SK-N-SH treated with all-trans-retinoic acid at 6 μM for 48 hours (cell line): Measurements from ENCODE around the gene CCNY.

Experiments used
- ATAC-seq: fragments of 200-7000 bp; cut with Tn5 transposase; 3 replicates; pipeline ENCODE4 v1.9.1; 2020; ENCODE audit warnings: mild to moderate bottlenecking, moderate library complexity
- ARNTL ChIP-seq: fragments of 450-650 bp; formaldehyde crosslinking; IDR thresholded peaks from 2 replicates; pipeline ENCODE4 v1.5.0; 2020; ENCODE audit warnings: low read depth, mild to moderate bottlenecking, moderate library complexity, borderline replicate concordance
- BACH2 ChIP-seq: fragments of 250-450 bp; sonication (Bioruptor Pico); IDR thresholded peaks from 2 replicates; pipeline ENCODE4 v1.9.0; 2021; ENCODE audit warnings: mild to moderate bottlenecking, borderline replicate concordance
- ESRRG ChIP-seq: fragments of 250-450 bp; sonication (Bioruptor Pico); IDR thresholded peaks from 2 replicates; pipeline ENCODE4 v1.6.1; 2021; ENCODE audit warnings: mild to moderate bottlenecking
- GLIS3 ChIP-seq: fragments of 250-450 bp; sonication (Bioruptor Pico); IDR thresholded peaks from 2 replicates; pipeline ENCODE4 v1.5.0; 2020; ENCODE audit warnings: mild to moderate bottlenecking, moderate library complexity
- ISL1 ChIP-seq: fragments of 250-450 bp; sonication (Bioruptor Pico); IDR thresholded peaks from 2 replicates; pipeline ENCODE4 v2.1.2; 2022; ENCODE audit warnings: mild to moderate bottlenecking, moderate library complexity
- PPARA ChIP-seq: fragments of 250-450 bp; sonication (Bioruptor Pico); IDR thresholded peaks from 2 replicates; pipeline ENCODE4 v1.5.0; 2020; ENCODE audit warnings: mild to moderate bottlenecking, borderline replicate concordance
- SNAI2 ChIP-seq: fragments of 250-450 bp; sonication (Bioruptor Pico); IDR thresholded peaks from 2 replicates; pipeline ENCODE4 v1.5.0; 2020; ENCODE audit warnings: mild to moderate bottlenecking, moderate library complexity
- TCF4 ChIP-seq: fragments of 250-450 bp; sonication (Bioruptor Pico); IDR thresholded peaks from 2 replicates; pipeline ENCODE4 v1.8.0; 2021; ENCODE audit warnings: mild to moderate bottlenecking, moderate library complexity, borderline replicate concordance
- TOX ChIP-seq: fragments of 250-450 bp; sonication (Bioruptor Pico); IDR thresholded peaks from 2 replicates; pipeline ENCODE4 v1.8.0; 2021; ENCODE audit warnings: mild to moderate bottlenecking, moderate library complexity, borderline replicate concordance
- ZC3H10 ChIP-seq: fragments of 250-450 bp; sonication (Bioruptor Pico); IDR thresholded peaks from 2 replicates; pipeline ENCODE4 v1.5.1; 2021; ENCODE audit warnings: mild to moderate bottlenecking, moderate library complexity
- ZFP3 ChIP-seq: fragments of 250-450 bp; sonication (Bioruptor Pico); IDR thresholded peaks from 2 replicates; pipeline ENCODE4 v1.5.0; 2020; ENCODE audit warnings: mild to moderate bottlenecking, moderate library complexity
- ZFP30 ChIP-seq: fragments of 450-650 bp; formaldehyde crosslinking; IDR thresholded peaks from 2 replicates; pipeline ENCODE4 v1.5.0; 2022; ENCODE audit warnings: mild to moderate bottlenecking, moderate library complexity
- ZNF70 ChIP-seq: fragments of 450-650 bp; formaldehyde crosslinking; IDR thresholded peaks from 2 replicates; pipeline ENCODE4 v1.5.0; 2020; ENCODE audit warnings: mild to moderate bottlenecking, moderate library complexity
- ZNF8 ChIP-seq: fragments of 450-650 bp; formaldehyde crosslinking; IDR thresholded peaks from 2 replicates; pipeline ENCODE4 v1.5.0; 2020; ENCODE audit warnings: mild to moderate bottlenecking, moderate library complexity
- TF ChIP-seq, protein P1 (sequence below): fragments of 250-450 bp; sonication (Bioruptor Pico); IDR thresholded peaks from 2 replicates; pipeline ENCODE4 v1.5.0; 2020; ENCODE audit warnings: mild to moderate bottlenecking, moderate library complexity
- TF ChIP-seq, protein P2 (sequence below): fragments of 250-450 bp; sonication (Bioruptor Pico); IDR thresholded peaks from 2 replicates; pipeline ENCODE4 v1.5.1; 2021; ENCODE audit warnings: mild to moderate bottlenecking, moderate library complexity
- TF ChIP-seq, protein P3 (sequence below): fragments of 250-450 bp; sonication (Bioruptor Pico); IDR thresholded peaks from 2 replicates; pipeline ENCODE4 v1.5.1; 2020; ENCODE audit warnings: low read depth, mild to moderate bottlenecking, moderate library complexity
- TF ChIP-seq, protein P4 (sequence below): fragments of 250-450 bp; sonication (Bioruptor Pico); IDR thresholded peaks from 2 replicates; pipeline ENCODE4 v1.8.0; 2020; ENCODE audit warnings: mild to moderate bottlenecking, moderate library complexity, borderline replicate concordance
- TF ChIP-seq, protein P5 (sequence below): fragments of 250-450 bp; sonication (Bioruptor Pico); IDR thresholded peaks from 2 replicates; pipeline ENCODE4 v1.8.0; 2021; ENCODE audit warnings: low read depth, mild to moderate bottlenecking, moderate library complexity, borderline replicate concordance

The CCNY gene

DNA sequence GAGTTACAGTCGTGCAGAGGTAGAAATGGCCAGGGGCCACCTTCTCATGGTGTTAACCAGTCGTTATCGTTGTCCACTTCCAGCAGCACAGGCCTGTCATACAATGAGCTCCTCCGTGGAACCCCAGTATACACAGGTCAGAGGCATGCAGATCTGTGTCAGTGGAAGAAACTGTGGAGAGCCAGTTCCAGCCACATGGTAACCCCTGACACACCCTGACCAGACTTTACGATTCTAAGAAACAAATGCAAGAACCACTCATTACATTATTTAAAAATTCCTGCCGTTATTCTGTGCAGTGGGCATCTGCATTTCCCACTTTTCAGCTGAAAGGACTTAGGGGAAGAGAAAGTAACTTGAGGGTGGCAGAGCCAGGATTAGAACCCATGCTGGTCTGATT lies 245.3 kb downstream of the CCNY start:
- no peak for ATAC-seq
- TF ChIP-seq TCF4 (CRISPR knock-in tag) (no peak), ZNF8 (CRISPR knock-in tag) (no peak), TOX (no peak), ESRRG (CRISPR knock-in tag) (no peak), ZNF70 (CRISPR knock-in tag) (no peak), BACH2 (CRISPR knock-in tag) (no peak)
- TF ChIP-seq, protein P1, sequence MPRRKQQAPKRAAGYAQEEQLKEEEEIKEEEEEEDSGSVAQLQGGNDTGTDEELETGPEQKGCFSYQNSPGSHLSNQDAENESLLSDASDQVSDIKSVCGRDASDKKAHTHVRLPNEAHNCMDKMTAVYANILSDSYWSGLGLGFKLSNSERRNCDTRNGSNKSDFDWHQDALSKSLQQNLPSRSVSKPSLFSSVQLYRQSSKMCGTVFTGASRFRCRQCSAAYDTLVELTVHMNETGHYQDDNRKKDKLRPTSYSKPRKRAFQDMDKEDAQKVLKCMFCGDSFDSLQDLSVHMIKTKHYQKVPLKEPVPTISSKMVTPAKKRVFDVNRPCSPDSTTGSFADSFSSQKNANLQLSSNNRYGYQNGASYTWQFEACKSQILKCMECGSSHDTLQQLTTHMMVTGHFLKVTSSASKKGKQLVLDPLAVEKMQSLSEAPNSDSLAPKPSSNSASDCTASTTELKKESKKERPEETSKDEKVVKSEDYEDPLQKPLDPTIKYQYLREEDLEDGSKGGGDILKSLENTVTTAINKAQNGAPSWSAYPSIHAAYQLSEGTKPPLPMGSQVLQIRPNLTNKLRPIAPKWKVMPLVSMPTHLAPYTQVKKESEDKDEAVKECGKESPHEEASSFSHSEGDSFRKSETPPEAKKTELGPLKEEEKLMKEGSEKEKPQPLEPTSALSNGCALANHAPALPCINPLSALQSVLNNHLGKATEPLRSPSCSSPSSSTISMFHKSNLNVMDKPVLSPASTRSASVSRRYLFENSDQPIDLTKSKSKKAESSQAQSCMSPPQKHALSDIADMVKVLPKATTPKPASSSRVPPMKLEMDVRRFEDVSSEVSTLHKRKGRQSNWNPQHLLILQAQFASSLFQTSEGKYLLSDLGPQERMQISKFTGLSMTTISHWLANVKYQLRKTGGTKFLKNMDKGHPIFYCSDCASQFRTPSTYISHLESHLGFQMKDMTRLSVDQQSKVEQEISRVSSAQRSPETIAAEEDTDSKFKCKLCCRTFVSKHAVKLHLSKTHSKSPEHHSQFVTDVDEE = no peak
- TF ChIP-seq, protein P2, sequence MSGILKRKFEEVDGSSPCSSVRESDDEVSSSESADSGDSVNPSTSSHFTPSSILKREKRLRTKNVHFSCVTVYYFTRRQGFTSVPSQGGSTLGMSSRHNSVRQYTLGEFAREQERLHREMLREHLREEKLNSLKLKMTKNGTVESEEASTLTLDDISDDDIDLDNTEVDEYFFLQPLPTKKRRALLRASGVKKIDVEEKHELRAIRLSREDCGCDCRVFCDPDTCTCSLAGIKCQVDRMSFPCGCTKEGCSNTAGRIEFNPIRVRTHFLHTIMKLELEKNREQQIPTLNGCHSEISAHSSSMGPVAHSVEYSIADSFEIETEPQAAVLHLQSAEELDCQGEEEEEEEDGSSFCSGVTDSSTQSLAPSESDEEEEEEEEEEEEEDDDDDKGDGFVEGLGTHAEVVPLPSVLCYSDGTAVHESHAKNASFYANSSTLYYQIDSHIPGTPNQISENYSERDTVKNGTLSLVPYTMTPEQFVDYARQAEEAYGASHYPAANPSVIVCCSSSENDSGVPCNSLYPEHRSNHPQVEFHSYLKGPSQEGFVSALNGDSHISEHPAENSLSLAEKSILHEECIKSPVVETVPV (CRISPR knock-in tag) = no peak
- TF ChIP-seq, protein P3, sequence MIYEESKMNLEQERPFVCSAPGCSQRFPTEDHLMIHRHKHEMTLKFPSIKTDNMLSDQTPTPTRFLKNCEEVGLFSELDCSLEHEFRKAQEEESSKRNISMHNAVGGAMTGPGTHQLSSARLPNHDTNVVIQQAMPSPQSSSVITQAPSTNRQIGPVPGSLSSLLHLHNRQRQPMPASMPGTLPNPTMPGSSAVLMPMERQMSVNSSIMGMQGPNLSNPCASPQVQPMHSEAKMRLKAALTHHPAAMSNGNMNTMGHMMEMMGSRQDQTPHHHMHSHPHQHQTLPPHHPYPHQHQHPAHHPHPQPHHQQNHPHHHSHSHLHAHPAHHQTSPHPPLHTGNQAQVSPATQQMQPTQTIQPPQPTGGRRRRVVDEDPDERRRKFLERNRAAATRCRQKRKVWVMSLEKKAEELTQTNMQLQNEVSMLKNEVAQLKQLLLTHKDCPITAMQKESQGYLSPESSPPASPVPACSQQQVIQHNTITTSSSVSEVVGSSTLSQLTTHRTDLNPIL (CRISPR knock-in tag) = no peak
- TF ChIP-seq, protein P4, sequence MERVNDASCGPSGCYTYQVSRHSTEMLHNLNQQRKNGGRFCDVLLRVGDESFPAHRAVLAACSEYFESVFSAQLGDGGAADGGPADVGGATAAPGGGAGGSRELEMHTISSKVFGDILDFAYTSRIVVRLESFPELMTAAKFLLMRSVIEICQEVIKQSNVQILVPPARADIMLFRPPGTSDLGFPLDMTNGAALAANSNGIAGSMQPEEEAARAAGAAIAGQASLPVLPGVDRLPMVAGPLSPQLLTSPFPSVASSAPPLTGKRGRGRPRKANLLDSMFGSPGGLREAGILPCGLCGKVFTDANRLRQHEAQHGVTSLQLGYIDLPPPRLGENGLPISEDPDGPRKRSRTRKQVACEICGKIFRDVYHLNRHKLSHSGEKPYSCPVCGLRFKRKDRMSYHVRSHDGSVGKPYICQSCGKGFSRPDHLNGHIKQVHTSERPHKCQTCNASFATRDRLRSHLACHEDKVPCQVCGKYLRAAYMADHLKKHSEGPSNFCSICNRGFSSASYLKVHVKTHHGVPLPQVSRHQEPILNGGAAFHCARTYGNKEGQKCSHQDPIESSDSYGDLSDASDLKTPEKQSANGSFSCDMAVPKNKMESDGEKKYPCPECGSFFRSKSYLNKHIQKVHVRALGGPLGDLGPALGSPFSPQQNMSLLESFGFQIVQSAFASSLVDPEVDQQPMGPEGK = no peak

DNA sequence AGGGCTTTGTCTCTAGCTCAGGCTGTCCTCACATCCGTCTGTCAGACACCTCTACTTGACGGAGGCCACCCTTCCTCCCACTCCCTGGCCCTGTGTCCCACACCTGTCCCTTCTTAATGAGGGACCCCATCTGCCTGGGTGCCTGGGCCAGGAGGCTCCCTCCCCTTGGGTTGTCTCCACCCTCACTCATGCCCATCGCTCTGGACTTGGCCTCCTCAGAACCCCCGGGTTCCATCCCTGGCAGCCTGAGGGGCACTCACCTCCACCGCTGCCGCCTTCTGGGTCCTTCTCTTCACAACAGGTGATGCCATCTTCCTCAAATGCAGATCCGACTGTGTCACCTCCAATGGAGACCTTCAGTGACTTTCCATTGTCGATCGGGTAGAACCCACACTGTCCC lies 248.6 kb downstream of the CCNY start:
- TF ChIP-seq BACH2 (CRISPR knock-in tag) (no peak), ISL1 (no peak), ZC3H10 (CRISPR knock-in tag) (no peak), ZFP3 (CRISPR knock-in tag) (no peak), GLIS3 (CRISPR knock-in tag) (no peak), TCF4 (CRISPR knock-in tag) (no peak), SNAI2 (no peak)
- ATAC-seq = no peak

DNA sequence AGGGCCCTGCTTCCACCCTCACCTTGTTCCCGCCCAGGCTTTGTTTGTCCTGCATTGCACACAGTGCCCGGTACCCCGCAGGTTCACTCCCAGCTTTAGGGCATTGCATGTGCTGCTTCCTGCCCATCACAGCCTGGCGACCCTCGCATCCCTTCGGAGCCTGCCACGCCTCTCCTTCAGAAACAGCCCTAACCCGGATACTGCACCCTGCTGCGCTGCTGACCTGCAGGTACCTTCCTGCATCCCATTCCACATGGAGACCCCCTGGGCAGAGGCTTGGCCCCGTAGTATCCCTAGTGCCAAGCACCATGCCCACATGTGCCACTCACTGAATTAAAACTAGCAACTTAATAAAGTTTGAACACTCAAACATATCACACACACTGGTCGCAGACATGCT lies 249.0 kb downstream of the CCNY start:
- no peak for ATAC-seq
- no peak for TF ChIP-seq SNAI2
- TF ChIP-seq, protein P1 = no peak
- TF ChIP-seq ZFP30 (CRISPR knock-in tag) = no peak
- TF ChIP-seq, protein P5, sequence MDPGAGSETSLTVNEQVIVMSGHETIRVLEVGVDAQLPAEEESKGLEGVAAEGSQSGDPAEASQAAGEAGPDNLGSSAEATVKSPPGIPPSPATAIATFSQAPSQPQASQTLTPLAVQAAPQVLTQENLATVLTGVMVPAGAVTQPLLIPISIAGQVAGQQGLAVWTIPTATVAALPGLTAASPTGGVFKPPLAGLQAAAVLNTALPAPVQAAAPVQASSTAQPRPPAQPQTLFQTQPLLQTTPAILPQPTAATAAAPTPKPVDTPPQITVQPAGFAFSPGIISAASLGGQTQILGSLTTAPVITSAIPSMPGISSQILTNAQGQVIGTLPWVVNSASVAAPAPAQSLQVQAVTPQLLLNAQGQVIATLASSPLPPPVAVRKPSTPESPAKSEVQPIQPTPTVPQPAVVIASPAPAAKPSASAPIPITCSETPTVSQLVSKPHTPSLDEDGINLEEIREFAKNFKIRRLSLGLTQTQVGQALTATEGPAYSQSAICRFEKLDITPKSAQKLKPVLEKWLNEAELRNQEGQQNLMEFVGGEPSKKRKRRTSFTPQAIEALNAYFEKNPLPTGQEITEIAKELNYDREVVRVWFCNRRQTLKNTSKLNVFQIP (CRISPR knock-in tag) = no peak
- no peak for TF ChIP-seq ZFP3 (CRISPR knock-in tag)
- no peak for TF ChIP-seq ARNTL (CRISPR knock-in tag)
- no peak for TF ChIP-seq TOX
- TF ChIP-seq ZNF8 (CRISPR knock-in tag) = no peak
- no peak for TF ChIP-seq PPARA (CRISPR knock-in tag)
- no peak for TF ChIP-seq ZC3H10 (CRISPR knock-in tag)
